Panc1 (cell line): ENCODE measurements around the gene TRERF1. TPM values are rescaled to one million over a fixed set of nuclear protein-coding genes. Genes with fewer than 3 reads are reported as not detected.

Experiments used
- ATAC-seq: fragments of 200-7000 bp; cut with Tn5 transposase; 2 replicates; pipeline ENCODE4 v1.9.1; 2020; ENCODE audit warnings: mild to moderate bottlenecking, moderate library complexity
- BruUV-seq: library from RNA; stranded (reverse); fragments of 400-500 nt; replicated peaks from 2 replicates; lab custom pipeline; 2021; lab: Mats Ljungman, UMichigan
- CTCF ChIA-PET: fragments of 300-600 bp; sonication (Branson Sonifier 250); formaldehyde crosslinking; loops from one replicate; lab custom pipeline; 2022; ENCODE audit warnings: antibody characterized with exemption; lab: Charles Lee
- POLR2A ChIA-PET: fragments of 300-600 bp; sonication (Branson Sonifier 250); formaldehyde crosslinking; loops from one replicate; lab custom pipeline; 2022; ENCODE audit warnings: antibody characterized with exemption; lab: Charles Lee
- DNase-seq: peaks from one replicate; pipeline ENCODE4 v3.0.0-alpha.2; 2010; ENCODE audit warnings: low read depth, low spot score
- H3K27ac ChIP-seq: 2 replicates; pipeline ENCODE4 v1.5.1; 2011; ENCODE audit warnings: mild to moderate bottlenecking, low read length, inconsistent platforms
- H3K27me3 ChIP-seq: fragments of 200-500 bp; sonication (Bioruptor generic); 2 replicates; pipeline ENCODE4 v1.6.0; 2014; ENCODE audit warnings: low read length, inconsistent platforms; ENCODE audit not compliant: control insufficient read depth, insufficient read depth
- H3K36me3 ChIP-seq: fragments of 200-500 bp; sonication (Bioruptor generic); 2 replicates; pipeline ENCODE4 v1.5.1; 2014; ENCODE audit warnings: inconsistent platforms, mild to moderate bottlenecking, low read length, moderate library complexity; ENCODE audit not compliant: control insufficient read depth, insufficient read depth
- H3K4me1 ChIP-seq: 2 replicates; pipeline ENCODE4 v1.5.1; 2011; ENCODE audit warnings: inconsistent platforms, mild to moderate bottlenecking, low read length, moderate library complexity; ENCODE audit not compliant: control insufficient read depth, insufficient read depth
- H3K4me3 ChIP-seq, 2 experiments: 2 replicates each; pipeline ENCODE4 v1.5.1; 2011 to 2012; ENCODE audit warnings: low read depth in 2 of 2, low read length in 2 of 2, mild to moderate bottlenecking in 2 of 2, inconsistent platforms in 1 of 2, moderate library complexity in 1 of 2
- H3K9me3 ChIP-seq: fragments of 200-500 bp; sonication (Bioruptor generic); 2 replicates; pipeline ENCODE4 v1.5.1; 2014; ENCODE audit warnings: low read depth, mild to moderate bottlenecking, inconsistent platforms, low read length, moderate library complexity; ENCODE audit not compliant: control insufficient read depth, insufficient read depth
- POLR2AphosphoS5 ChIP-seq: IDR thresholded peaks from 2 replicates; pipeline ENCODE4 v1.6.1; 2012; ENCODE audit warnings: mild to moderate bottlenecking, low read depth, low read length, moderate library complexity
- REST ChIP-seq, 2 experiments: IDR thresholded peaks; 2 replicates each; pipeline ENCODE4 v1.6.1; 2011 to 2012; ENCODE audit warnings: low read depth in 2 of 2, control low read depth in 1 of 2, low read length in 1 of 2, mild to moderate bottlenecking in 1 of 2, moderate library complexity in 1 of 2; ENCODE audit not compliant: insufficient read depth in 1 of 2
- SIN3A ChIP-seq: IDR thresholded peaks from 2 replicates; pipeline ENCODE4 v1.6.1; 2012; ENCODE audit warnings: low read depth, mild to moderate bottlenecking, low read length, moderate library complexity, borderline replicate concordance; ENCODE audit not compliant: insufficient read depth
- TCF7L2 ChIP-seq: IDR thresholded peaks from 2 replicates; pipeline ENCODE4 v1.6.1; 2011; ENCODE audit warnings: mild to moderate bottlenecking, low read depth, low read length, inconsistent platforms
- in situ Hi-C: cut with HindIII; loops from 2 replicates; pipeline ENCODE4 v1.10.0; 2016; ENCODE audit warnings: low sequenced_read_pairs, low pct_unique_long_range_greater_than_20kb
- intact Hi-C: fragments of 100-400 bp; cut with micrococcal nuclease; formaldehyde crosslinking; loops from one replicate; pipeline ENCODE4 v1.10.0; 2022; ENCODE audit not compliant: unreplicated experiment
- total RNA-seq: library from RNA; stranded (reverse); gene quantifications from one replicate; pipeline ENCODE4 v1.2.1, GENCODE V29; 2021; ENCODE audit not compliant: unreplicated experiment
- TF ChIP-seq, protein P1 (sequence below): fragments of 450-650 bp; IDR thresholded peaks from 2 replicates; pipeline ENCODE4 v1.5.1; 2017; ENCODE audit warnings: mild to moderate bottlenecking

Gene TRERF1
- total RNA-seq, 1 experiment from 2014 or later = 30.6 TPM

GRCh38 chr6:42315991-42316970 is 135.4 kb downstream of the TRERF1 start:
- TF ChIP-seq REST (IDR thresholded peaks at IDR 0.05; ENCODE audit: insufficient read depth in 1 of 2, low read depth in 2 of 2, low read length in 1 of 2) (no peak), POLR2AphosphoS5 (peak; percentile 61; the same call in 1 of the 2 replicates), TCF7L2 (0 out of 2 replicates have a peak, but pooled peaks have one; percentile 20)
- TF ChIP-seq, protein P1, sequence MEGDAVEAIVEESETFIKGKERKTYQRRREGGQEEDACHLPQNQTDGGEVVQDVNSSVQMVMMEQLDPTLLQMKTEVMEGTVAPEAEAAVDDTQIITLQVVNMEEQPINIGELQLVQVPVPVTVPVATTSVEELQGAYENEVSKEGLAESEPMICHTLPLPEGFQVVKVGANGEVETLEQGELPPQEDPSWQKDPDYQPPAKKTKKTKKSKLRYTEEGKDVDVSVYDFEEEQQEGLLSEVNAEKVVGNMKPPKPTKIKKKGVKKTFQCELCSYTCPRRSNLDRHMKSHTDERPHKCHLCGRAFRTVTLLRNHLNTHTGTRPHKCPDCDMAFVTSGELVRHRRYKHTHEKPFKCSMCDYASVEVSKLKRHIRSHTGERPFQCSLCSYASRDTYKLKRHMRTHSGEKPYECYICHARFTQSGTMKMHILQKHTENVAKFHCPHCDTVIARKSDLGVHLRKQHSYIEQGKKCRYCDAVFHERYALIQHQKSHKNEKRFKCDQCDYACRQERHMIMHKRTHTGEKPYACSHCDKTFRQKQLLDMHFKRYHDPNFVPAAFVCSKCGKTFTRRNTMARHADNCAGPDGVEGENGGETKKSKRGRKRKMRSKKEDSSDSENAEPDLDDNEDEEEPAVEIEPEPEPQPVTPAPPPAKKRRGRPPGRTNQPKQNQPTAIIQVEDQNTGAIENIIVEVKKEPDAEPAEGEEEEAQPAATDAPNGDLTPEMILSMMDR = no peak
- in situ Hi-C loops (no loop called here), intact Hi-C loops (loop anchor here (10.0 kb wide), 1 partner anchor 139 kb away; the partner anchor contains the start of gene TRERF1)
- Histone ChIP-seq H3K9me3 (no peaks in the 10 kb centered on the region), H3K27ac (peak overlapping the region; percentile 96), H3K4me1 (peaks cover 78% of the 10 kb centered on the region), H3K4me3 (no peak overlapping the region; a peak in 1 of 4 replicates), H3K27me3 (no peaks in the 10 kb centered on the region), H3K36me3 (no peaks in the 10 kb centered on the region)
- ATAC-seq = peak; percentile 86
- peak; percentile 96 for DNase-seq
- CTCF ChIA-PET = interaction anchor here (0.8 kb wide), 1 partner anchor 231 kb away, joined by 3 read pairs; no protein-coding TSS in a partner anchor
- no TSS peak for BruUV-seq
- POLR2A ChIA-PET = no interaction called here

- H3K27ac ChIP-seq = peak overlapping the region; percentile 96
- no peaks in the 10 kb centered on the region for H3K27me3 ChIP-seq
- intact Hi-C loops (loop anchor here (10.0 kb wide), 1 partner anchor 139 kb away; the partner anchor contains the start of gene TRERF1), in situ Hi-C loops (no loop called here)
- CTCF ChIA-PET = no interaction called here
- BruUV-seq = no TSS peak
- no peak for DNase-seq
- POLR2A ChIA-PET = interaction anchor here (0.6 to 0.7 kb wide), 2 partner anchors 613 to 706 kb away, joined by 3 to 5 read pairs; partner anchors contain the start of gene RRP36
- no peaks in the 10 kb centered on the region for H3K36me3 ChIP-seq
- peak; percentile 37 for ATAC-seq
- no peak for TF ChIP-seq TCF7L2
- TF ChIP-seq POLR2AphosphoS5 = no peak
- no peak for TF ChIP-seq SIN3A
- TF ChIP-seq REST (IDR thresholded peaks at IDR 0.05; ENCODE audit: insufficient read depth in 1 of 2, low read depth in 2 of 2, low read length in 1 of 2) = no peak
- TF ChIP-seq, protein P1 = no peak
- peaks cover 78% of the 10 kb centered on the region for H3K4me1 ChIP-seq
- H3K9me3 ChIP-seq = no peaks in the 10 kb centered on the region
- H3K4me3 ChIP-seq = no peak overlapping the region; a peak in 1 of 4 replicates
These were observed 136.3 kb downstream of the TRERF1 start for GRCh38 chr6:42315259-42315990.
